ENCODE data around the gene PWWP2B.

GRCh38 chr10:132443605-132443982 lies 46.6 kb downstream of the PWWP2B start:
- no peak for TF ChIP-seq POLR2A (IDR thresholded peaks at IDR 0.05)
- peak in 4 of 6 experiments; percentile 11 to 40 (median 29) for TF ChIP-seq CTCF (IDR thresholded peaks at IDR 0.05)

All from esophagus squamous epithelium (tissue), 4 donors.